Nephron progenitor cell (in vitro differentiated cells): ENCODE data around the gene TTC39B.

Experiments used
- DNase-seq: peaks from one replicate; pipeline ENCODE4 v3.0.0; 2021
- H3K27ac Mint-ChIP-seq: 2 replicates; pipeline ENCODE4 v1.8.0; 2021; ENCODE audit warnings: mild to moderate bottlenecking, moderate library complexity, mixed read lengths
- H3K27me3 Mint-ChIP-seq: 2 replicates; pipeline ENCODE4 v1.8.0; 2021; ENCODE audit warnings: mild to moderate bottlenecking, low read depth, mixed read lengths; ENCODE audit not compliant: poor library complexity
- H3K36me3 Mint-ChIP-seq: 2 replicates; pipeline ENCODE4 v1.8.0; 2021; ENCODE audit warnings: low read depth, mixed read lengths
- H3K4me1 Mint-ChIP-seq: 2 replicates; pipeline ENCODE4 v1.8.0; 2021; ENCODE audit warnings: mixed read lengths
- H3K4me3 Mint-ChIP-seq: 2 replicates; pipeline ENCODE4 v1.8.0; 2021; ENCODE audit warnings: mild to moderate bottlenecking, moderate library complexity, mixed read lengths
- H3K9me3 Mint-ChIP-seq: 2 replicates; pipeline ENCODE4 v1.8.0; 2021; ENCODE audit warnings: mild to moderate bottlenecking, moderate library complexity, mixed read lengths
- CTCF ChIP-seq: fragments of 200-600 bp; sonication (generic); IDR thresholded peaks from 2 replicates; pipeline ENCODE4 v1.5.0; 2021; ENCODE audit warnings: antibody characterized with exemption

The TTC39B gene

GRCh38 chr9:15289603-15290002 lies 17.4 kb downstream of the TTC39B start:
- Mint-ChIP-seq H3K27me3 (no peaks in the 10 kb centered on the region), H3K27ac (no peak overlapping the region), H3K9me3 (peaks cover 52% of the 10 kb centered on the region), H3K4me1 (peaks cover 39% of the 10 kb centered on the region), H3K4me3 (no peak overlapping the region), H3K36me3 (peaks cover 57% of the 10 kb centered on the region)
- TF ChIP-seq CTCF = no peak
- no peak for DNase-seq

GRCh38 chr9:15287309-15287708 lies 19.7 kb downstream of the TTC39B start:
- Mint-ChIP-seq H3K9me3 (peaks cover 54% of the 10 kb centered on the region), H3K4me3 (no peak overlapping the region), H3K36me3 (peaks cover 57% of the 10 kb centered on the region), H3K27ac (no peak overlapping the region), H3K4me1 (peaks cover 24% of the 10 kb centered on the region), H3K27me3 (no peaks in the 10 kb centered on the region)
- DNase-seq = no peak
- no peak for TF ChIP-seq CTCF

- Mint-ChIP-seq H3K9me3 (peaks cover 53% of the 10 kb centered on the region), H3K4me1 (peaks cover 24% of the 10 kb centered on the region), H3K27me3 (no peaks in the 10 kb centered on the region), H3K4me3 (no peak overlapping the region), H3K27ac (peak overlapping the region; percentile 25), H3K36me3 (peaks cover 55% of the 10 kb centered on the region)
- no peak for TF ChIP-seq CTCF
- no peak for DNase-seq
Measured at GRCh38 chr9:15286161-15286821, 20.7 kb downstream of the TTC39B start.

GRCh38 chr9:15282567-15283285 lies 24.3 kb downstream of the TTC39B start:
- peaks cover 22% of the 10 kb centered on the region for H3K36me3 Mint-ChIP-seq
- peaks cover 19% of the 10 kb centered on the region for H3K4me1 Mint-ChIP-seq
- no peak for DNase-seq
- no peak overlapping the region for H3K27ac Mint-ChIP-seq
- H3K9me3 Mint-ChIP-seq = peaks cover 28% of the 10 kb centered on the region
- TF ChIP-seq CTCF = no peak
- no peaks in the 10 kb centered on the region for H3K27me3 Mint-ChIP-seq
- H3K4me3 Mint-ChIP-seq = no peak overlapping the region

- Mint-ChIP-seq H3K36me3 (peaks cover 1% of the 10 kb centered on the region), H3K4me1 (peaks cover 18% of the 10 kb centered on the region), H3K27me3 (no peaks in the 10 kb centered on the region), H3K9me3 (peaks cover 10% of the 10 kb centered on the region), H3K27ac (no peak overlapping the region), H3K4me3 (no peak overlapping the region)
- no peak for TF ChIP-seq CTCF
- no peak for DNase-seq
Measured at GRCh38 chr9:15280647-15281046, 26.4 kb downstream of the TTC39B start.

- Mint-ChIP-seq H3K27ac (peak overlapping the region; percentile 6), H3K4me1 (peaks cover 31% of the 10 kb centered on the region), H3K36me3 (no peaks in the 10 kb centered on the region), H3K9me3 (no peaks in the 10 kb centered on the region), H3K27me3 (no peaks in the 10 kb centered on the region), H3K4me3 (no peak overlapping the region)
- DNase-seq = no peak
- TF ChIP-seq CTCF = no peak
Measured at GRCh38 chr9:15278839-15279238, 28.2 kb downstream of the TTC39B start.
